Mammary epithelial cell (primary cell): ENCODE results near the gene NOL6.

Experiments used
- EZH2 ChIP-seq: IDR thresholded peaks from 2 replicates; pipeline ENCODE4 v1.6.1; 2012; ENCODE audit warnings: low read length, inconsistent platforms, borderline replicate concordance
- TF ChIP-seq, protein P1 (sequence below), 2 donors: IDR thresholded peaks in 1 of 2; conservative IDR thresholded peaks in 1 of 2; 2 replicates each; pipeline ENCODE4 v1.5.1; 2011 to 2012; ENCODE audit warnings: inconsistent platforms in 2 of 2, low read length in 2 of 2, mild to moderate bottlenecking in 2 of 2, control low read depth in 1 of 2, low read depth in 1 of 2; ENCODE audit not compliant: insufficient read depth in 1 of 2; ENCODE audit errors: extremely low read depth in 1 of 2

DNA sequence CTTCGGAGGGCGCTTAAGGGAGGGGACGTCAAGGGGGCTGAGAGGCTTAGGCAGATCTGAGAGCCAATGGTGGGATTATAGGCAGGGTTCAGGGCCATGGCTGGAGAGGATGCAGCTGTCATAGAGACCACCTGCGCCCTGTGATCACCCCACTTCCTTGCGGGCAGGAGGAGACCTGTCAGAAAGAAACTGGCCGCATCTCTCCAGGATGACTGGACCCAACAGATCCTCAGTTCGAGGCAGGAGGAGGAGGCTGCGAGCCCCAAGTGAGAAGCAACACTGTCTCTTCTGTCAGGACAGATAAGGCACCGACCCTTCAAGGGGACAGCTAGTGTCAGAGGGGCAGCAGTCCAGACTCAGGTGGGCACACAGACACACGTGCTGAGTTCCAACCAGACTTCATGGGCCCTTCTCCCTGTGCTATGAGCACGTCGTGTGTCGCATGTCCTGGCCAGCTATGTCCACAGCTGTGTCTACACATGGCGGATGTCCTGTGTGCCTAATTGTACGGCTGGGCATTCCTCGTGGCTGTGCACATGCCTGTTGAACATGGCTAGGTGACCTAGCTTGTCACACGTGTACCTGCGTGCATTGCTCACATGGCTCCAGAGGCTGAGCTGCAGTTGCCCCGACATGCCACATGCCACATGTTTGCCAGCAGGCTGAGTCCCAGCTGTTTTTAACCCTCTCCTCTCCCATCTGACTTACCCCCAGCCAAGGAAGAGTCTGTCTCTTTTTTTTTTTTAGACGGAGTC lies 25.7 kb downstream of the NOL6 start:
- TF ChIP-seq, protein P1, sequence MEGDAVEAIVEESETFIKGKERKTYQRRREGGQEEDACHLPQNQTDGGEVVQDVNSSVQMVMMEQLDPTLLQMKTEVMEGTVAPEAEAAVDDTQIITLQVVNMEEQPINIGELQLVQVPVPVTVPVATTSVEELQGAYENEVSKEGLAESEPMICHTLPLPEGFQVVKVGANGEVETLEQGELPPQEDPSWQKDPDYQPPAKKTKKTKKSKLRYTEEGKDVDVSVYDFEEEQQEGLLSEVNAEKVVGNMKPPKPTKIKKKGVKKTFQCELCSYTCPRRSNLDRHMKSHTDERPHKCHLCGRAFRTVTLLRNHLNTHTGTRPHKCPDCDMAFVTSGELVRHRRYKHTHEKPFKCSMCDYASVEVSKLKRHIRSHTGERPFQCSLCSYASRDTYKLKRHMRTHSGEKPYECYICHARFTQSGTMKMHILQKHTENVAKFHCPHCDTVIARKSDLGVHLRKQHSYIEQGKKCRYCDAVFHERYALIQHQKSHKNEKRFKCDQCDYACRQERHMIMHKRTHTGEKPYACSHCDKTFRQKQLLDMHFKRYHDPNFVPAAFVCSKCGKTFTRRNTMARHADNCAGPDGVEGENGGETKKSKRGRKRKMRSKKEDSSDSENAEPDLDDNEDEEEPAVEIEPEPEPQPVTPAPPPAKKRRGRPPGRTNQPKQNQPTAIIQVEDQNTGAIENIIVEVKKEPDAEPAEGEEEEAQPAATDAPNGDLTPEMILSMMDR (conservative IDR thresholded peaks at IDR 0.05 in 1 of 2, IDR thresholded peaks at IDR 0.05 in 1 of 2; ENCODE audit: extremely low read depth in 1 of 2, insufficient read depth in 1 of 2, low read depth in 1 of 2, low read length in 2 of 2): no peak
- TF ChIP-seq EZH2: no peak
